ENCODE data around the gene NPPB.

DNA sequence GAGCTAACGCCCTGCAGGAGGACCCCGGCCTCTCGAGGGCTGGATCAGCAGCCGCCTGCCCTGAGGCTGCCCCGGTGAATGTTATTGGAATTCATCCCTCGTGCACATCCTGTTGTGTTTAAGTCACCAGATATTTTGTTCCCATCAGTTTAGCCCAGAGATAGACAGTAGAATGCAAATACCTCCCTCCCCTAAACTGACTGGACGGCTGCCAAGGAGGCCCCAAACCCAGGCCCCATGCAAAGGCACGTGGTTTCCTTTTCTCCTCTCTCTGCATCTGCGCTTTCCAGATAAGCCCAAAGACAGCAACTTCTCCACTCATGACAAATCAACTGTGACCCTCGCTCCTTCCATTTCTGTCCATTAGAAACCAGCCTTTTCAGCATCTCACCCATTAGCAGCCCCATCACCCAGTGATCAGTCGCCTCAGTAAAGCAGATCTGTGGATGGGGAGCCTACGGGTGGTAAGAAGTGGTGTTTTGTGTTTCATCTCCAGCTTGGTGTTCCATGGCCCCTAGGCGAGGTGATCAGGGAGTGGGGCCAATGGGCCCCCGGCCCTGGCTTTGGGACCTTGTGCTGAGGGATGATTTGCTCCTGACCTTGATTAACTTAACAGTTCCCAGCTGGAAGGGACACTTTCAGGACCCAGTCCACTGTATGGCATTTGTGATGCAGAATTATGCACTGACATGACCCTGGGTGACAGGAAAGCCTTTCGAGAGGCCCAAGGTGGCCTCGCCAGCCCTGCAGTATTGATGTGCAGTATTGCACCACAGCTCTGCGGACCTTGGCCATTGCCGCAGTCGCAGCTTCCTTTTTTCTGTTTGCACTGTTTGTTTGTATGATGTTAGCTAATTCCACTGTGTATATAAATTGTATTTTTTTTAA lies 16.3 kb downstream of the NPPB start:
- TF ChIP-seq CTCF (conservative IDR thresholded peaks at IDR 0.05 in 1 of 2, IDR thresholded peaks at IDR 0.05 in 1 of 2; ENCODE audit: low read depth in 1 of 2, low read length in 2 of 2), result no peak
- TF ChIP-seq EZH2 (IDR thresholded peaks at IDR 0.05; ENCODE audit: low read length, missing control alignments), result no peak

Measured in fibroblast of lung (primary cell).